Thoracic aorta (tissue), 2 donors: ENCODE data around the gene EIF4G3. TPM values are rescaled to one million over a fixed set of nuclear protein-coding genes. Genes with fewer than 3 reads are reported as not detected.

Experiments used
- ATAC-seq: fragments of 150-250 bp; one replicate; pipeline ENCODE4 v1.8.0; 2017; ENCODE audit warnings: low read depth; ENCODE audit not compliant: insufficient number of reproducible peaks, low FRiP score
- DNase-seq: peaks from one replicate; pipeline ENCODE4 v3.0.0-alpha.2; 2020; ENCODE audit warnings: low spot score
- H3K27ac ChIP-seq, 2 donors: fragments of 200-600 bp; sonication (generic); 1 replicate in 1 of 2; 2 replicates in 1 of 2; pipeline ENCODE4 v1.5.1; 2016; ENCODE audit warnings: mild to moderate bottlenecking in 2 of 2, moderate library complexity in 2 of 2
- H3K27me3 ChIP-seq: fragments of 200-600 bp; sonication (generic); replicated peaks from 2 replicates; pipeline ENCODE4 v1.6.0; 2016; ENCODE audit warnings: mild to moderate bottlenecking; ENCODE audit not compliant: insufficient read depth
- H3K36me3 ChIP-seq: fragments of 200-600 bp; sonication (generic); one replicate; pipeline ENCODE4 v1.5.1; 2016
- H3K4me1 ChIP-seq, 2 donors: fragments of 200-600 bp; sonication (generic); 1 replicate in 1 of 2; 2 replicates in 1 of 2; pipeline versions ENCODE4 v1.5.1 to v1.6.0; 2016; ENCODE audit warnings: low read depth in 2 of 2, mild to moderate bottlenecking in 1 of 2; ENCODE audit not compliant: control insufficient read depth in 1 of 2
- H3K4me3 ChIP-seq: fragments of 200-600 bp; sonication (generic); 2 replicates; pipeline ENCODE4 v1.5.1; 2016; ENCODE audit warnings: mild to moderate bottlenecking
- H3K9me3 ChIP-seq: fragments of 200-600 bp; sonication (generic); 2 replicates; pipeline ENCODE4 v1.5.1; 2016
- total RNA-seq, 2 donors: library from RNA; depleted of rRNA; stranded (reverse); fragments of >200 nt; gene quantifications; one replicate each; pipeline versions ENCODE4 v1.1.0 to v1.2.3, GENCODE V29; 2016
- TF ChIP-seq, protein P1 (sequence below): fragments of 200-600 bp; sonication (generic); IDR thresholded peaks from one replicate; pipeline ENCODE4 v1.5.1; 2019; ENCODE audit warnings: antibody characterized with exemption

EIF4G3 gene
- total RNA-seq, 2 donors from 2014 or later, result 43.1 to 54.0 TPM

DNA sequence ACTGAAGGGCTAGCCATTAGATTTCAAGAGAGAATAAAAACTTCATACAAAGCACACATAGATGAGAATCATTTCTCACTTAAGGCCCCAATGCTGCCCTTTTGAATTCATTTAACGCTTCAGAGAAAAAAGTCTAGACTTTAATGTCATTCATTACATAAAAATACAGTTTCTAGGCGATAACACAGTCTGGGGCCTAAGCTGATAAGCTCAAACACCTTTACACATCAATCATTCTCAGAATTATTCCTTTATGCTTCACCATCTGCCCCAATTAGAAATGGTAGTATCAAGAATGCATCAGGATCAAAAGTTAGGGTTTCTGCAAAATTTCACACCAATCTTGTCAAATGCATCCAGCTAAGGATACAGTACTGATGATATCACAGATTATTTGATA lies 289.5 kb downstream of the EIF4G3 start:
- TF ChIP-seq, protein P1, sequence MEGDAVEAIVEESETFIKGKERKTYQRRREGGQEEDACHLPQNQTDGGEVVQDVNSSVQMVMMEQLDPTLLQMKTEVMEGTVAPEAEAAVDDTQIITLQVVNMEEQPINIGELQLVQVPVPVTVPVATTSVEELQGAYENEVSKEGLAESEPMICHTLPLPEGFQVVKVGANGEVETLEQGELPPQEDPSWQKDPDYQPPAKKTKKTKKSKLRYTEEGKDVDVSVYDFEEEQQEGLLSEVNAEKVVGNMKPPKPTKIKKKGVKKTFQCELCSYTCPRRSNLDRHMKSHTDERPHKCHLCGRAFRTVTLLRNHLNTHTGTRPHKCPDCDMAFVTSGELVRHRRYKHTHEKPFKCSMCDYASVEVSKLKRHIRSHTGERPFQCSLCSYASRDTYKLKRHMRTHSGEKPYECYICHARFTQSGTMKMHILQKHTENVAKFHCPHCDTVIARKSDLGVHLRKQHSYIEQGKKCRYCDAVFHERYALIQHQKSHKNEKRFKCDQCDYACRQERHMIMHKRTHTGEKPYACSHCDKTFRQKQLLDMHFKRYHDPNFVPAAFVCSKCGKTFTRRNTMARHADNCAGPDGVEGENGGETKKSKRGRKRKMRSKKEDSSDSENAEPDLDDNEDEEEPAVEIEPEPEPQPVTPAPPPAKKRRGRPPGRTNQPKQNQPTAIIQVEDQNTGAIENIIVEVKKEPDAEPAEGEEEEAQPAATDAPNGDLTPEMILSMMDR, result no peak
- H3K36me3 ChIP-seq, result peaks cover 10% of the 10 kb centered on the region
- H3K9me3 ChIP-seq, result no peaks in the 10 kb centered on the region
- no peaks in the 10 kb centered on the region for H3K4me1 ChIP-seq
- ATAC-seq (no peak), DNase-seq (no peak)
- no peaks in the 10 kb centered on the region for H3K27me3 ChIP-seq
- no peak overlapping the region for H3K4me3 ChIP-seq
- H3K27ac ChIP-seq, result no peak overlapping the region

DNA sequence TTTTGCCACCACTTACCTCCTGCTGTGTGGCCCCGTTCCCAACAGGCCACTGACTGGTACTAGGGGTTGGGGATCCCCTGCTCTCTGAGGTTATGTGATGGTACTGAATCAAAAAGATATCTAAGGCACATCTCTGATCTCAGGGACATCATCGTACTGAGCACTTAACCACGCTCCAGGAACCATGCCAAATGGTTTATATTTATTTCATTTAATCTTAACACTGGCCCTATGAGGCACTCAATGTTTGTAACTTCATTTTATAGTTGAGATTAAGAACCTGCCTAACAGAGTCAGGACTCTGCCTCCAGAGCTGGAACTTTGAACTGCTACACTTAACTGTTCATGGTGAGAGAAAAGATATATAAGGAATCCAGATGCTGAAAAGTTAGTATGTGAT lies 291.6 kb downstream of the EIF4G3 start:
- TF ChIP-seq, protein P1, result no peak
- H3K4me3 ChIP-seq, result no peak overlapping the region
- H3K27ac ChIP-seq, result no peak overlapping the region
- ATAC-seq (no peak), DNase-seq (no peak)
- H3K4me1 ChIP-seq, result no peaks in the 10 kb centered on the region
- no peaks in the 10 kb centered on the region for H3K27me3 ChIP-seq
- peaks cover 5% of the 10 kb centered on the region for H3K36me3 ChIP-seq
- no peaks in the 10 kb centered on the region for H3K9me3 ChIP-seq

DNA sequence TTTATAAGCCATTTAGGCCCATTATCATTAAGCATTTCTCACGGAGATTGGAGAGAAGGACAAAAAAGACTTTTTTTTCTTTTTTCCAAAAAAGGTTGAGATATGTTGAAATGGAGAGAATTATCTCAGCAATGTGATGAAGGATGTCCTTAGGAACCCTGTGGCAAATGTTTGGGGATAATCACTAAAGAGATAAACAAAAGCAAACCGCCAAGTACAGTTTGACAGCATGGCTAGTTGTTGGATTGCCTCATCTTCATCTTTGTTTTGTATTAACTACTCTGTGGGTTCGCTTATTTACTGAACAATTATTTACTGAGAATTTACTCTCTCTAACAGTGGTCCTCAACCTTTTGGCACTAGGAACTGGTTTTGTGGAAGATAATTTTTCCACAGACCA lies 292.2 kb downstream of the EIF4G3 start:
- Histone ChIP-seq H3K36me3 (peaks cover 5% of the 10 kb centered on the region), H3K27me3 (no peaks in the 10 kb centered on the region), H3K9me3 (no peaks in the 10 kb centered on the region), H3K27ac (no peak overlapping the region), H3K4me1 (no peaks in the 10 kb centered on the region), H3K4me3 (no peak overlapping the region)
- ATAC-seq (no peak), DNase-seq (no peak)
- TF ChIP-seq, protein P1, result no peak

DNA sequence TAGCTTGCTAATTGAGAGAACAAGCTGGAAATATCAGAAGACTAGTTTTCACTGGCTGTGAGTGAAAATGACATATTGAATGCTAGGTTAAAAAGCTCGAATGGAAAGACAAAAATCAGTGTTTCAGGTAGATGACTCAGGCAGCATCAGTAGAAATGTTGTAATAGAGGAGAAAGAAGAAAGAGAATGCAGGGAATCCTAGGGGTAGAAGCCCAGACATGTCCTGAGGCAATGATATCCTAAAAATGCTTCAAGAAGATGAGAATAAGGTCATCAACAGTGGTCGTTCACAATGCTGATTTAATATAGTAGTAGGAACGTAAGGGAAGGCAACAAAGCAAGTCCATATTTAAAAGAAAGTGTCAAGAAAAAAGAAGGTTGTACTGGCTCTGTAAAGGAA lies 292.9 kb downstream of the EIF4G3 start:
- no peak overlapping the region for H3K4me3 ChIP-seq
- no peaks in the 10 kb centered on the region for H3K9me3 ChIP-seq
- ATAC-seq (no peak), DNase-seq (no peak)
- TF ChIP-seq, protein P1, result no peak
- H3K4me1 ChIP-seq, result no peaks in the 10 kb centered on the region
- no peak overlapping the region for H3K27ac ChIP-seq
- peaks cover 5% of the 10 kb centered on the region for H3K36me3 ChIP-seq
- no peaks in the 10 kb centered on the region for H3K27me3 ChIP-seq

DNA sequence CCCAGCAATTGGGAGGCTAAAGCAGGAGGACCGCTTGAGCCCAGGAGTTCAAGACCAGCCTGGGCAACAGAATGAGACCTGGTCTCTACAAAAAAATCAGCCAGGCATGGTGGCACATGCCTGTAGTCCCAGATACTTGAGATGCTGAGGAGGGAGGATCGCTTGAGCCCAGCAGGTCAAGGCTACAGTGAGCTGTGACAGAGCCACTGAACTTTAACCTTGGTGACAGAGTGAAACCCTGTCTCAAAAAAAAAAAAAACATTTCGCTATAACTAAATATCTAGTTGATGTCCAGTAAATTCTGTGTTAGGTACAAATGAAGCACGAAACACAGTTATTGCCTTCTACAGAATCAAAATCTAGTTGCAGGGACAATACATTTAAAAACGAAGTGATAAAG lies 293.9 kb downstream of the EIF4G3 start:
- H3K27ac ChIP-seq, result no peak overlapping the region
- H3K4me3 ChIP-seq, result no peak overlapping the region
- no peaks in the 10 kb centered on the region for H3K9me3 ChIP-seq
- ATAC-seq, result no peak
- H3K4me1 ChIP-seq, result no peaks in the 10 kb centered on the region
- TF ChIP-seq, protein P1, result no peak
- H3K36me3 ChIP-seq, result peaks cover 5% of the 10 kb centered on the region
- DNase-seq, result no peak
- H3K27me3 ChIP-seq, result no peaks in the 10 kb centered on the region
